Panc1 (cell line): Measurements from ENCODE around the gene STAMBP.

Source experiments
- CTCF ChIP-seq: fragments of 450-650 bp; IDR thresholded peaks from 2 replicates; pipeline ENCODE4 v1.5.1; 2017; ENCODE audit warnings: mild to moderate bottlenecking
- POLR2AphosphoS5 ChIP-seq: IDR thresholded peaks from 2 replicates; pipeline ENCODE4 v1.6.1; 2012; ENCODE audit warnings: mild to moderate bottlenecking, low read depth, low read length, moderate library complexity
- REST ChIP-seq, 2 experiments: IDR thresholded peaks; 2 replicates each; pipeline ENCODE4 v1.6.1; 2011 to 2012; ENCODE audit warnings: low read depth in 2 of 2, control low read depth in 1 of 2, low read length in 1 of 2, mild to moderate bottlenecking in 1 of 2, moderate library complexity in 1 of 2; ENCODE audit not compliant: insufficient read depth in 1 of 2
- SIN3A ChIP-seq: IDR thresholded peaks from 2 replicates; pipeline ENCODE4 v1.6.1; 2012; ENCODE audit warnings: low read depth, mild to moderate bottlenecking, low read length, moderate library complexity, borderline replicate concordance; ENCODE audit not compliant: insufficient read depth
- TCF7L2 ChIP-seq: IDR thresholded peaks from 2 replicates; pipeline ENCODE4 v1.6.1; 2011; ENCODE audit warnings: mild to moderate bottlenecking, low read depth, low read length, inconsistent platforms

GRCh38 chr2:73852020-73852419 is 23.3 kb downstream of the STAMBP start:
- TF ChIP-seq CTCF: no peak
- no peak for TF ChIP-seq POLR2AphosphoS5
- no peak for TF ChIP-seq SIN3A
- no peak for TF ChIP-seq TCF7L2
- no peak for TF ChIP-seq REST (IDR thresholded peaks at IDR 0.05; ENCODE audit: insufficient read depth in 1 of 2, low read depth in 2 of 2, low read length in 1 of 2)
